SKM-1 treated with dmso at 0.1 percent for 144 hours (cell line): ENCODE measurements around the gene RCAN3.
"Not testable (repeated sequence)": the region's sequence is repeated elsewhere in the genome, so short reads cannot be mapped to it uniquely, and the experiment has no call there.

ENCODE experiments used
- DNase-seq: peaks from one replicate; lab custom pipeline; 2025; ENCODE audit not compliant: unreplicated experiment; lab: John Stamatoyannopoulos, UW

Gene RCAN3

DNA sequence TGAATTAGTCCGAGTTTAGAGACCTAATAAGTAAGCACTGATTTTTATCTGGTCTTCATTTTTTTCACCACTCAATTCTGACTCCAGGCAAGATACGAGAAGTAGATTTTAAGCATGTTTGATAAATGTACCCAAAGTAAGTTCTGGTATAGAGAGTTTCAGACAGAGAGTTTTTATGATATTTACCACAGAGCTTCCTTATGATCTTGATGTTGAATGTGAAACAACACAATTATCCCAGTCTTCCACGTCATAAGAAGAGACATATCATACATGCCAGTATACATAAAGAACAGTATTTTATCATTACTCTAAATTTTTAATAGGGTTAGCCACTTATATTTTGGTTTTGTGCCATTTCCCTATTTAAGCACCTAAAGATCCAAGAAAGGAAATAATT is 45.4 kb downstream of the RCAN3 start:
- no peak for DNase-seq

GRCh38 chr1:24549210-24549609 is 46.6 kb downstream of the RCAN3 start:
- DNase-seq, result not testable (repeated sequence)

DNA sequence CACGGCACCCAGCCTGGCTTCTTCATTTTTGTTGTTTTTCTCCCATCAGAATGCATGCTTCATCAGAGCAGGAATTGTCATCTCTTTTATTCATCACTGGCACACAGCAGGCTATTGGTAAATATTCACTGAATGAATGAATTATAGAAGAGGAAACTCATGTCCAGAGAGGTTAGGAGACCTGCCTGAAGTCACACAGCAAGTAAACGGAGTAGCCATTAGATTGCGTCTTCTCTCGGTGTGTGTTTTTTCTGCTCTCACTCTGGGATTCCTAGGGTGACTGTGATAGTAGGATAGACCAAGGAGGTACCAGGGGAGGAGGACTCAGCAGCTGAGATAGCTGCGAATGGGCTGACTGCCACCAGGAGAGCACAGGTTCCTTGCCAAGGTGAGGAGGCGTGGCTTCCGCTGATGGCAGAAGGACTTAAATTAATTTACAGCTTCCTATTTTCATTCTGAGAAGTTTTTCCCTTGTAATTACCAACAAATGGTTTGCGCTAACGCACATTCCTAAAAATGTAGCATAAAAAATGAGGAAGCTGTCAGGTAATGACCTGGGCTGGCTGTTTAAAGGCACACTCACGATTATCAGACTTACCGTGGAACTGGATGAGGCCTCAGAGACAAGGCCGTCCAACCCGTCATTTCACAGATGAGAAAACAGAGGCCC is 48.8 kb downstream of the RCAN3 start:
- DNase-seq, result no peak

DNA sequence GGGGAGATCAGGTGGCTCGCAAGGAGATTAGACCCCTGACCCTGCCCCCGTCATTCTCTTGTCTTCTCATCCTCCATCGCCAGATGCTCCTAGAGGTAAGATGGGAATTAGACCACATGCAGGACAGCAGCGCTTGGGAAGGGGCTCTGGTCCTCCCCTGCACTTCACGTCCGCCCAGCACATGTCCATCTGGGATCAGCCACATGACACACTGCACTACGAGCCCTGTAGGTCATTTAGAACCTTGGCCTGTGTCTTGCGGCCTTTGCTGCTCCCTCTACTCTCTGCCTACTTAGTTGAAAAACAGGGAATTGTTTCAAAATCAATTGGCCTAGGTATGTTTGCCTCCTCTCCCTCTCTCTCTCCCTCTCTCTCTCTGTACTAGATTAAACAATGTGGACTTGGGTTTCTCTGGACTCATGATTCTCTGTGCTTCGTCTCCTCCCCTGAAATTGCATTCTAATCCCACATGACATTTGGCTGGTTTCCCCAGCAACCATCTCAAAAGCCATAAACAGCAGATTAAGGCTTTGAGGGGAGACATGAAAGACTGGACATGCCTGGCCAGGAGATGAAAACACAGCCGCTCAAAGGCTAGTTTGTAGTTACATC is 49.4 kb downstream of the RCAN3 start:
- DNase-seq, result no peak

DNA sequence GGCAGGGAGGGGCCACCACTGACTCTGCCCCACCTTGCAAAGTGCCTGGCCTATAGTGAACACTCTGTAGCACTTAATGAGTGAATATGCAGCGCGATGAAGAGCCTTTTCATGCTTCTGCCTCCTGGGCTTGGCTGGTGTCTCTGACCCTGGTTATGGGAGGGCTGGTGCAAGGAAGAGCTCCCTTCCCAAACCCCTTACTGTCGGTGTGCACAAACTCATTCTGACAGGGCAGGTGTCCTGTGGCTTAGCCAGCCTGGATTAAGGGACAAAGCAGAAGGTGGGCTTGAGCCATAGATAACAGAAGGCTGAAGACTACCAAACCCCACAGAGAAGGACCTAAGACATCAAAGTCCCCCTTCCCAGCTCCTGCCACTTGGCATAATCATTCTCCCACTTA is 51.3 kb downstream of the RCAN3 start:
- DNase-seq, result no peak

DNA sequence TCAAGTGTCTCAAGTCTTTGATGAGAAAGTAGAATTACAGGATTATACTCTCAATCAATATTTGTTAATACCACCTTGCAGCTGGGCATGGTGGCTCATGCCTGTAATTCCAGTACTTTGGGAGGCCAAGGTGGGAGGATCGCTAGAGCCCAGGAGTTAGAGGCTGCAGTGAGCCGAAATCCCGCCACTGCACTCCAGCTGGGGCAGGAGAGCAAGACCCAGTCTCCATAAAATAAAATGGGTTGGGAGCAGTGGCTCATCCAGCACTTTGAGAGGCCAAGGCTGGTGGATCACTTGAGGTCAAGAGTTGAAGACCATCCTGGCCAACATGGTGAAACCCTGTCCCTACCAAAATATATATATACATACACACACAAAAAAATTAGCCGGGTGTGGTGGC is 52.1 kb downstream of the RCAN3 start:
- DNase-seq, result no peak

DNA sequence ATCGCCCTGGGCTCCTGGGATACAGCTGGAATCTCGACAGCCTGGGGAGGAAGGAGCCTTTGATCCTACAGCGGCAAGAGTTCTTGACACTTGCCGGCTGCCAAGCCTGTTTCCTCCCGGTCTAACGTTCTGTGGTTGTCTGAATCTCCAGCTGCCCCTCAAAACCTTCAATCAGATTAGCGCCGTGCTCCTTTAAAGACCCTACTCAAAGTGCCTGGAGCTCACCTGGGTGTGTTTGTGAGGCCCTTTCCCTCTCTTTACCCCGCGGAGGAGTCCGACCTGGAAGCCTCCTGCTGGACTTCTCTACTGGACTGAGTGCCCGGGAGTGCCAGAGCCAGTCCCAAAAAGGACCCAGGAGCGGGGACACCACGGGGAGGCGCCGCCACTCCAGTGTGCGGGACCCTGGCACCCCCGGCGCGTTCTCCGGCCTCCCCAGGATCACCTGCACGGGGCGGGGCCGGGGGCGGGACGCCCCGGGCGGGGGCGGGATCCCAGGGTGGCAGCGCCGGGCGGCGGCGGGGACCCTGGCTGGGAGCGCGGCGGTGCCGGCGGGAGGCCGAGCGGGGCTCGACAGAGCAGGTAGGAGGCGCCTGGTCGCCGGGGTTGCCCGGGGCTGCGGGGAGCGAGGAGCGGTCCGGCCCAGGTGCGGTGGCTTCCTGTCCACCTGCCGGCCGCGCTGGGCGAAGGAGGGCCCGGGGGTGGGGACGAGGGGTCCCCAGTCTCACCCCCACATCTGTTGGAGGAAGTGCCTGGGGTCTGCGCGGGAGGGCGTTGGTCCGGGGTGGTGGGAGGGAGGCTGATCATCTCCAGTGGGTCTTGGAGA is 53.2 kb downstream of the RCAN3 start, which contains the start of gene NCMAP:
NCMAP (plus strand) TSS at position 497 of the 823 bp plus-strand sequence. CDS start 39,344 bp downstream, outside the sequence.
- no peak for DNase-seq

GRCh38 chr1:24556414-24556795 is 53.8 kb downstream of the RCAN3 start:
- no peak for DNase-seq

GRCh38 chr1:24557220-24557619 is 54.6 kb downstream of the RCAN3 start:
- no peak for DNase-seq

DNA sequence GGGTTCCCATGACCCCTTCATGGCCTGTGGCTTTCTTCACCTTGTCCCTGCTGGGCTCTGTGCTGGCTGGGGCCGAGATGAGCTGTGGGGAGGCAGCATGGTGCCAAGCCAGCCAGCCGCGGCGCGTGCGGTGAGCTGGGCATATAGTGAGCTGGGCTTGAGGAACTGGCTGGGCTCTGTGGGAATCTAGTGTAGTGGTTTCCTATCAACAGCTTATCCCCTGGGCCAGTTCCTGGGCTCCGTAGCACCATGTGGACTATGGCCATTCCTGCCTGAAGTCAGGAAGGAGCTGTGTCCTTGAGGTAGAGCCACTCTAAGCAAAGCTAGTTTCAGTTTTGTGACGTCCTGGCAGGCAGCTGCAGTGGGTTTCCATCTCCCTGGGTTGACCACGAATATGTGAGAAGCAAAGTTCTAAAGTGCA is 55.1 kb downstream of the RCAN3 start:
- DNase-seq, result no peak

GRCh38 chr1:24558455-24558854 is 55.8 kb downstream of the RCAN3 start:
- DNase-seq, result no peak

- DNase-seq, result no peak
Observed at GRCh38 chr1:24558902-24559791, 56.5 kb downstream of the RCAN3 start.

GRCh38 chr1:24560361-24560760 is 57.7 kb downstream of the RCAN3 start:
- DNase-seq, result no peak

DNA sequence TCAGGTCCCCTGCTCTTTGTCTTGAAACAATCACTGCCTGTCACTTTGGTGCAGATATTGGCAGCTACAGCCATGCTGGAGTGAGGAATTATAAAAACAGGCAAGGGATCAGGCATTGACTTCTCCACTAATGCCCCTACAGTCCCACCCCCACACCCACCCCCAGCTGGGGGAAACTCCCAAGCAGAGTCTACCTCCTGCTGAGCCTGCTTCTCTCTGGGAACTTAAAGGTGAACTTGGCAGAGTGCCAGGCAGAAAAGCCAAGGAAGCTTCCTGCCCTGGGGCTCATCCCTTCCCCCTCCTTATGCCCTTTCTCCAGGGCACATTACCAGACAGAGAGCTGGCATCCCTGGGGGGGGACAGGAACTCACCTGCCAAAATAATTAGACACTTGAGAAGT is 60.0 kb downstream of the RCAN3 start:
- DNase-seq, result no peak

DNA sequence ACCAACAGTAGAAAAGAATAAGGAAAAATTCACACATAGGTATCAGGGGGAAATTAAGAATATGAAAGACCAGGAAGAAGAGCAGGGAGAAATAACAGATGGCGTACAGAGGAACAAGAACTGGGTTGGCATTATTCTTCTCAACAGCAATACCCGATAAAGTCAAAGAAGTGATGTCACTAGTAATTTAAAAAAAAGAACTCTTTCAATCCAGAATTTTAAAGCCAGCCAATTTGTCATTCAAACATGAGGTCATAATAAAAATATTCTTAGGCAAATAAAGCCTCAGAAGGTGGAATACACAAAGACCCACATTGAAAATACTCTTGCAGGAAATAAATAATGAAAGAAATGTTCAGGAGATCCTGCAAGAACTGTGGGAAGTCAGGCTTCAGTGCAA is 62.1 kb downstream of the RCAN3 start:
- no peak for DNase-seq

DNA sequence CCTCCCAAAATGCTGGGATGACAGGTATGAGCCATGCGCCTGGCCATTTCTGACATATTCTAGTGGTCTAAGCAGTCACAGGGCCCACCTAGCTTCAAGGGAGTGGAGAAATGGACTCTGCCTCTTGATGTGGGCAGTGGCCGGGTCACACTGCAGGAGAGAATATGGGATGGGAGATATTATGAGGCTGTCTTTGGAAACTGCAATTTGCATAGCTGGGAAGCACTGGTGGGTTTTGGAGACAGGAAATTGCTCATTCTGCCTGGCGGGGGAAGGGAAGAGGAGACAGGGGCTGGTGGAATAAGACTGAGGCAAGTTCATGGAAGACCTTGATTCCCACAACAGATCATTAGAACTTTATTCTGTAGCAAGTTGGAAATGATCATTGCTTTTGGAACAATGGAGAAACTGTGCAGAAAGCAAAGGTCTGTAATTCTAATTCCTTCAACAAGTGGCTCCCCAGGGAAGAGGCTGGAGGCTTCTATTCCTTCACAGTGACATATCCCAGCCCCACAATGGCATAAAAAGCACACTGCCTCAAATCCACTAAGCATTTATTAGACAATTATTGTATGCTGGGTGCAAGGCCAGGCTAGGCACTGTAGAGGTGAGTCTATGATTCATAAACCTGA is 63.7 kb downstream of the RCAN3 start:
- DNase-seq, result no peak

- DNase-seq, result no peak
Observed at GRCh38 chr1:24567792-24568388, 65.3 kb downstream of the RCAN3 start.

GRCh38 chr1:24568475-24568874 is 65.8 kb downstream of the RCAN3 start:
- DNase-seq, result no peak

- no peak for DNase-seq
Observed at GRCh38 chr1:24570265-24571125, 67.9 kb downstream of the RCAN3 start.
